Cardiac muscle cell (in vitro differentiated cells and primary cell): ENCODE results near the gene EIF2B2. TPM values are rescaled to one million over a fixed set of nuclear protein-coding genes. Genes with fewer than 3 reads are reported as not detected.

Experiments
- DNase-seq, 2 donors: peaks; one replicate each; pipeline versions ENCODE4 v3.0.0 to v3.0.0-alpha.2; 2010 to 2017; ENCODE audit warnings: low read depth in 1 of 2, low spot score in 1 of 2
- H3K27ac ChIP-seq: fragments of 200-600 bp; sonication (generic); 2 replicates; pipeline ENCODE4 v1.5.1; 2016
- H3K27me3 ChIP-seq: fragments of 200-600 bp; sonication (generic); 2 replicates; pipeline ENCODE4 v1.6.0; 2016; ENCODE audit warnings: control low read depth
- H3K36me3 ChIP-seq: fragments of 200-600 bp; sonication (generic); 2 replicates; pipeline ENCODE4 v1.5.1; 2016; ENCODE audit warnings: control low read depth
- H3K4me1 ChIP-seq: fragments of 200-600 bp; sonication (generic); 2 replicates; pipeline ENCODE4 v1.8.1; 2017; ENCODE audit warnings: low read depth, mild to moderate bottlenecking, mixed run types
- H3K4me3 ChIP-seq: fragments of 200-600 bp; sonication (generic); 2 replicates; pipeline ENCODE4 v1.5.1; 2016; ENCODE audit warnings: mild to moderate bottlenecking
- H3K9me3 ChIP-seq: fragments of 200-600 bp; sonication (generic); 2 replicates; pipeline ENCODE4 v1.5.1; 2017; ENCODE audit warnings: low read depth, mild to moderate bottlenecking, control low read depth
- polyA plus RNA-seq: library from polyadenylated mRNA; unstranded; fragments of >200 nt; fragmentation: Nextera tagmentation; extraction: Ambion mirVana; gene quantifications from 2 replicates; pipeline ENCODE4 v1.2.1, GENCODE V29; 2016
- total RNA-seq: library from RNA; depleted of rRNA; stranded (reverse); fragments of >200 nt; gene quantifications from 2 replicates; pipeline ENCODE4 v1.2.3, GENCODE V29; 2016
- TF ChIP-seq, protein P1 (sequence below): IDR thresholded peaks from 2 replicates; pipeline ENCODE4 v1.5.1; 2012; ENCODE audit warnings: low read depth, mild to moderate bottlenecking, low read length

Gene EIF2B2
- total and polyA plus RNA-seq, 2 experiments from 2014 or later, result 57.3 to 76.7 TPM

DNA sequence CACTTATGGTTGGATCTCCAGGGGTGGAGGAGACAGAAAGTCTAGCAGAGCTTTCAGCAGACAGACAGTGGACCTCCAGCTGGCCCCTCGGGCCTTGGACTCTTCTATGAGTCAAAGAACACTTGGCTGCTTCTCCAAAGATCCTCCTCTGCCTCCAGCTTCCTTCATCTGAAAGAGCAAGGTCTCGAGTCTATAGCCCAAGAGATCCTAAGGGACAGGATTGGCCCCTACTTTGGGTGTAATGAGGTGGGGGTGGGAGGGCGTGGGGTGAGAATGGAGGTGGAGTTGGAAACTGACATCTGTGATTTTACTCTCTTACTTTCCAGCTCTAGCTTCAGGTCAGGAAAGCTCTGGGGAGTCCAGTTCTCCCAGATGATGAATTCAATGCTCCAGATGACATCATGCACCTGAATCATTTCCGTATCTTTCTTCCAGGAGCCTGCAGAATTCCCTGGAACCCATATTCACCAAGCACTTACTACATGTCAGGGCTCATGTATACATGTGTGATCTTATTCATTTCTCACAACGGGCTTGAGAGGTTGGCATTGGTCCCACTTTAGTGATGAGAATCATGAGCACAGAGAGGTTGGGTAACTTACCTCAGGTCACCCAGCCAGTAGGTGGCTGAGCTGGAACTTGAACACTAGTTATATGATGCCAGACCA is 37.1 kb upstream of the EIF2B2 start:
- H3K27me3 ChIP-seq, result no peaks in the 10 kb centered on the region
- H3K9me3 ChIP-seq, result no peaks in the 10 kb centered on the region
- no peak overlapping the region for H3K27ac ChIP-seq
- H3K36me3 ChIP-seq, result no peaks in the 10 kb centered on the region
- DNase-seq, result peak in 1 of 2 donors; percentile 29
- H3K4me3 ChIP-seq, result no peak overlapping the region
- TF ChIP-seq, protein P1, sequence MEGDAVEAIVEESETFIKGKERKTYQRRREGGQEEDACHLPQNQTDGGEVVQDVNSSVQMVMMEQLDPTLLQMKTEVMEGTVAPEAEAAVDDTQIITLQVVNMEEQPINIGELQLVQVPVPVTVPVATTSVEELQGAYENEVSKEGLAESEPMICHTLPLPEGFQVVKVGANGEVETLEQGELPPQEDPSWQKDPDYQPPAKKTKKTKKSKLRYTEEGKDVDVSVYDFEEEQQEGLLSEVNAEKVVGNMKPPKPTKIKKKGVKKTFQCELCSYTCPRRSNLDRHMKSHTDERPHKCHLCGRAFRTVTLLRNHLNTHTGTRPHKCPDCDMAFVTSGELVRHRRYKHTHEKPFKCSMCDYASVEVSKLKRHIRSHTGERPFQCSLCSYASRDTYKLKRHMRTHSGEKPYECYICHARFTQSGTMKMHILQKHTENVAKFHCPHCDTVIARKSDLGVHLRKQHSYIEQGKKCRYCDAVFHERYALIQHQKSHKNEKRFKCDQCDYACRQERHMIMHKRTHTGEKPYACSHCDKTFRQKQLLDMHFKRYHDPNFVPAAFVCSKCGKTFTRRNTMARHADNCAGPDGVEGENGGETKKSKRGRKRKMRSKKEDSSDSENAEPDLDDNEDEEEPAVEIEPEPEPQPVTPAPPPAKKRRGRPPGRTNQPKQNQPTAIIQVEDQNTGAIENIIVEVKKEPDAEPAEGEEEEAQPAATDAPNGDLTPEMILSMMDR, result no peak
- H3K4me1 ChIP-seq, result peaks cover 9% of the 10 kb centered on the region

DNA sequence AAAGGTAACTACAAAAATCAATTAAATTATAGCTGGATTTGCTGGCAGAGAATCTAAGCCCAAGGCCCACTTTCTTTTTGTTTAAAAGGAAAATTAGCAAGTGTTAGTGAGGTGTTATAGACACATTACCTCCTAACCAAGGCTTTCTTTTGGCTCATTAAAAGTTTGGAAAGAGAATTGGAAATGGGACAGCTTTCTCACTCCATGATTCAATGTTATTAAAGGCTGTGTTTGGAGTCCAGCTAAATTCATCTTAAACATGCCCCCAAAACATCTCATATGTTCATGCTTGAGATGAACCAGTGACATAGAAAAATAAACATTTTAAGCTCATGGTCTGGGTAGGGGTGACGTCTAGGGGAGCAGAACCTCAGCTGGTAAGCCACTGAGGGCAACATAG is 33.9 kb upstream of the EIF2B2 start:
- H3K9me3 ChIP-seq, result no peaks in the 10 kb centered on the region
- no peak overlapping the region for H3K4me3 ChIP-seq
- DNase-seq, result no peak
- no peaks in the 10 kb centered on the region for H3K36me3 ChIP-seq
- TF ChIP-seq, protein P1, result no peak
- no peak overlapping the region for H3K27ac ChIP-seq
- peaks cover 4% of the 10 kb centered on the region for H3K4me1 ChIP-seq
- no peaks in the 10 kb centered on the region for H3K27me3 ChIP-seq

DNA sequence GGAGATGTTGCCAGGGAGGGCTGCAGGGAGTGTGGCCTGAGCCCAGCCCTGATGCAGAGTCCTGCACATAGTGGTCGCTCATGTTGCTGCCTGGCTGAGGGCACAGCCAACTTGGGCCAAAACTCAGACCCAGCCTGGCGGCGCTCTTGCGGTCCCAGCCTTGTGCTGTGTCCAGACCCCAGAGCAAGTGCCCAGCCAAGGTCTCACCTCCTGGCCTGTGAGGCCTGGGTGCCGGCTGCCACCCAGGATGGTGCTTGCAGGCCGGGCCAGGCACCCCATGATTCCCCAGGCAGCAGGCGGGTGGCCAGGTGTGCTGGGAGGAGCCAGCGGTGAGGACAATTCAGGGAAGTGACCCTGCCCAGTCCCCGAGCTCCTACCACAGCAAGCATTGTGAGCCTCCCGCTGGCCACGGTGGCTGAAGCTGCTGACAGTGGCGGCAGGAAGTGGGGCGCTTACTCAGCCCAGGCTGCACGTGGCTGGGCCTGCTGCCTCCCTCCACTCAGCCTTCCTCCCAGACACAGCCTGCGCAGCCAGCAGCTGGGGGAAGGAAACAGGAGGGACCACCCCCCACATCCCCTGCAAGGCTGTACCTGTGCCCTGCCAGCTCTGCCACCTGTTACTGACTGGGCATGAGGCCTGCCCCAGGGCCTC is 29.6 kb upstream of the EIF2B2 start:
- TF ChIP-seq, protein P1, result no peak
- Histone ChIP-seq H3K4me3 (no peak overlapping the region), H3K4me1 (peaks cover 2% of the 10 kb centered on the region), H3K27ac (no peak overlapping the region), H3K27me3 (no peaks in the 10 kb centered on the region), H3K9me3 (no peaks in the 10 kb centered on the region), H3K36me3 (no peaks in the 10 kb centered on the region)
- DNase-seq, result peak in 1 of 2 donors; percentile 61

DNA sequence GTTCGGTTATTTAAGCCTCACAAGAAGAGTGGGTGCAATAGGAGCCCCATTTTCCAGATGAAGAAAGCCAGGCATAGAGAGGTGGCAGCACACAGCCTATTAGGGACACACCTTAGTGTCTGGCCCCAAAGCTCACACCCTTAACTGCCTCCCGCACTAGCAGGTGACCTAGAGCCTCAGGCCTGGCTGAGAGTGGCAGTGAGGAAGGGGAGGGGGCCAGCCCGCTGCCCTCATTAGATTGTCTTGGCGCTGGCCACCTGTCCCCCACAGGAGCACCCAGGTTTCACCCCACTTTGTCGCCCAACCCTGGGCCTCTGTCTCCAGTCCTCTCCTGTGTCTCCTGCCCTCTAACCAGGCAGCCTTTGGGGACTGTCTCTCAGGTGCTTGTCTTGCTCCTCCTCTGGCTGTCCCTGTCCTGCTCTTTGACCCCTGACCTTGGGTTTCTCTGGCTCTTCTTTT is 28.8 kb upstream of the EIF2B2 start:
- Histone ChIP-seq H3K27ac (no peak overlapping the region), H3K27me3 (no peaks in the 10 kb centered on the region), H3K36me3 (no peaks in the 10 kb centered on the region), H3K9me3 (no peaks in the 10 kb centered on the region), H3K4me3 (no peak overlapping the region), H3K4me1 (peaks cover 7% of the 10 kb centered on the region)
- no peak for DNase-seq
- TF ChIP-seq, protein P1, result no peak

DNA sequence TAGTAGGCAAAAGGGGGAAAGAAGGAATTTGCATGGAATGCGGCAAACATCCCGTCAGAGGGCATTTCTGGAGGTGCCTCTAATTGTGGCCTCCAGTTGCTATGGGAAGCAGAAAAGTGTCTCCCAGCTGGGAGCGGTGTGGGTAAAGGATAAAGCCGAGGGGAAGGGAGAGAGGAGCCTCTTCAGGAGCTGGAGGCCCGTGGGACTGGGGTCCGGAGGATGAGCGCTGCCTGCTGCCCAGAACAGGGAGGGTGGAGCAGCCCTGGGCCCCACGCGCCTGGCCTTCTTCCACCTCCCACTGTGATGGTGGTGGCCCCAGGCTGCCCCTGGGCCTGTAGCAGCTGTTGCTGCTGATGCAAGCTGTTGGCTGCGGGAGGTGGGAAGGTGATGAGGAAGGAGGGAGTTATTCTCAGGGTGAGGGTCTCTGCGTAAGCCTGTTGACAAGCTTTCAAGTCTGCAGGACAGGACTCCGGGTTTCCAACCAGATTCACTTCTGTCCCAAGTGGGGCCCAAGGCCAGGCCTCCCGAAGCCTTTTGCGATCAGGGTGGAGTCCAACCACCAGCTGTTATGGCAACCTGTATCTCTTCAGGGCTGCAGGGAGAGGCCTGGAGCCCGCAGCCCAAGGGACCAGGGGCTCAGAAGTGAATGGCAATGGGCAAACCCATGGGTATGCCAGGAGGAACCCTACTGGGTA is 28.2 kb upstream of the EIF2B2 start:
- H3K4me1 ChIP-seq, result peaks cover 7% of the 10 kb centered on the region
- H3K27me3 ChIP-seq, result no peaks in the 10 kb centered on the region
- no peaks in the 10 kb centered on the region for H3K9me3 ChIP-seq
- H3K27ac ChIP-seq, result no peak overlapping the region
- TF ChIP-seq, protein P1, result no peak
- DNase-seq, result peak in 1 of 2 donors; percentile 25
- H3K4me3 ChIP-seq, result no peak overlapping the region
- H3K36me3 ChIP-seq, result no peaks in the 10 kb centered on the region
